ENCODE data around the gene INTS6. TPM values are rescaled to one million over a fixed set of nuclear protein-coding genes. Genes with fewer than 3 reads are reported as not detected.

The INTS6 gene, protein sequence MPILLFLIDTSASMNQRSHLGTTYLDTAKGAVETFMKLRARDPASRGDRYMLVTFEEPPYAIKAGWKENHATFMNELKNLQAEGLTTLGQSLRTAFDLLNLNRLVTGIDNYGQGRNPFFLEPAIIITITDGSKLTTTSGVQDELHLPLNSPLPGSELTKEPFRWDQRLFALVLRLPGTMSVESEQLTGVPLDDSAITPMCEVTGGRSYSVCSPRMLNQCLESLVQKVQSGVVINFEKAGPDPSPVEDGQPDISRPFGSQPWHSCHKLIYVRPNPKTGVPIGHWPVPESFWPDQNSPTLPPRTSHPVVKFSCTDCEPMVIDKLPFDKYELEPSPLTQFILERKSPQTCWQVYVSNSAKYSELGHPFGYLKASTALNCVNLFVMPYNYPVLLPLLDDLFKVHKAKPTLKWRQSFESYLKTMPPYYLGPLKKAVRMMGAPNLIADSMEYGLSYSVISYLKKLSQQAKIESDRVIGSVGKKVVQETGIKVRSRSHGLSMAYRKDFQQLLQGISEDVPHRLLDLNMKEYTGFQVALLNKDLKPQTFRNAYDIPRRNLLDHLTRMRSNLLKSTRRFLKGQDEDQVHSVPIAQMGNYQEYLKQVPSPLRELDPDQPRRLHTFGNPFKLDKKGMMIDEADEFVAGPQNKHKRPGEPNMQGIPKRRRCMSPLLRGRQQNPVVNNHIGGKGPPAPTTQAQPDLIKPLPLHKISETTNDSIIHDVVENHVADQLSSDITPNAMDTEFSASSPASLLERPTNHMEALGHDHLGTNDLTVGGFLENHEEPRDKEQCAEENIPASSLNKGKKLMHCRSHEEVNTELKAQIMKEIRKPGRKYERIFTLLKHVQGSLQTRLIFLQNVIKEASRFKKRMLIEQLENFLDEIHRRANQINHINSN
- 10 to 100 TPM; 25.1 to 76.7 (median 34.2) TPM for total RNA-seq

DNA sequence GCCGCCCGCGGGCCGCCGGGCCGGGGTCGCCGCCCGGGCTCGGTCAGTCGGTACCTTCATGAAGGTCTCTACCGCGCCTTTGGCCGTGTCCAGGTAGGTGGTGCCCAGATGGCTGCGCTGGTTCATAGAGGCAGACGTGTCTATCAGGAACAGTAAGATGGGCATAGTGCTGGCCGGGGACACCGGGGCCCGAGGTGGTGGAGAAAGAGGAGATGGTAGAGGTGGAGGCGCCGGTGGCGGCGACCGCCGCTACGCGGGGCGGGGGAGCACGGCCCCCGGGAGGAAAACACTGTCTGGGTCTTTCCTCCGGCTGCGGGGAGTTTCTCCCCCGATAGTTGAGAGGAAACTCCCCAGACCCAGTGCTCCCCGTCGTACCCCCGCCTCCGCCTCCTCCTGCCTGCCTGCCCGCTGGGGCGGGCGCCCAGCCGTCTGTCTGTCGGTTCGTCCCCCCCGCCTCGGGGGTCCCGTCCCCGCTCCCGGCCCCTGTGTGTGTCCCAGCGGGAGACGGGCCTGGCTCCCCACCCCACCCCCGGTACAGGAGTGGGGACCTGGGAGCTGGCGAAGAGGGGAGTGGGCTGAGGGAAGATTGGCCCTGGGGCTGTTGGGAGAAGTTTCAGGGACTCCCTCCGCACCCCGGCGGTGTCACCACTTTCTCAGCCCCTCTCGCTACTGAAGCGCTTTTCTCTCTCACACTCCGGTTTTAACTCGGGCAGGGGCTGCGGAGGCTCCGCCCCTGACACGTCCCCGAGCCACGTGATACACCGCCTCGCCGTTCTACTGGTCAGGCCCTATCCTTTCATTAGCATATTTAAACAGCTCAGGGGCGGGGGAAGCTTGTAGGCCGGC lies at the start of gene INTS6:
TSS of gene INTS6 (minus strand) at position 676 of the 846 bp plus-strand sequence. CDS start at position 165, 511 bp downstream.
- peak within 1 kb of the TSS; percentile 64 to 88 (median 68) for H3K4me3 ChIP-seq
- 0% methylated on average over 8 of the region's 69 CpGs; no CpG with 5 or more reads in 9 of the 10 experiments for WGBS, 10 experiments
- peak within 1 kb of the TSS; percentile 94 for H3K27ac ChIP-seq
- ATAC-seq (replicated peaks in 6 of 8) = peak; percentile 75 to 84 (median 80)
- in situ Hi-C loops (cut with MboI; ENCODE audit: low pct_unique_long_range_greater_than_20kb in 2 of 9, low sequenced_read_pairs in 9 of 9, unreplicated experiment in 9 of 9) = loop anchor here in 1 of 9 experiments (25.0 kb wide), 1 partner anchor 135 kb away; the partner anchor contains the start of gene WDFY2
- H3K4me1 ChIP-seq (replicated peaks in 1 of 2) = peaks cover 0 to 11% of the 10 kb centered on the region in 2 donors

DNA sequence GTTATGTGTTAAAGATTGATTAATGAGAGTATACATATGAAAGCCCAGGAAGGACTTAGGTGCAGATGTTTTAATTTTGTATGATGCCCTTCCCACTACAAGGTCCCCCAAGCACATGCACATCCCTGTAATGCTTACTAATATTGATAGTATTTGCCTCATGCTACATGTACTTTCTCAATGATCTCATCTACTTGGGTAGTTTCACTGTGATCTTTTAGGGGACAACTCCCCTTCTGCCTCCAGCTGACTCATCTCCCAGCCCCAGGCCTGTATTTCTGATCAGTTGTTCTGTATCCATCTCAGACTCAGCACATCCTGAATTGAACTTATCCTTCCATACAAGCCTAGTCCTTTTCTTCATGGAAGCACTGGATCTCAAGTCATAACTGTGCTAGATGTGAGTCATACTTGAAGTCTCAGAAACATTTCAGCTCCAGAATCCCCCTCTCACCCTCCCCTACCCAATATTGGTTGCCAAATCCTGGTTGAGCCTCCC lies 49.4 kb upstream of the INTS6 start:
- H3K4me1 ChIP-seq (replicated peaks in 1 of 2) = no peaks in the 10 kb centered on the region
- H3K4me3 ChIP-seq = no peak overlapping the region
- H3K27ac ChIP-seq = no peak overlapping the region
- in situ Hi-C loops (cut with MboI; ENCODE audit: low pct_unique_long_range_greater_than_20kb in 2 of 9, low sequenced_read_pairs in 9 of 9, unreplicated experiment in 9 of 9) = no loop called here
- ATAC-seq (replicated peaks in 6 of 8) = peak in 2 of 8 experiments; percentile 85 to 92

DNA sequence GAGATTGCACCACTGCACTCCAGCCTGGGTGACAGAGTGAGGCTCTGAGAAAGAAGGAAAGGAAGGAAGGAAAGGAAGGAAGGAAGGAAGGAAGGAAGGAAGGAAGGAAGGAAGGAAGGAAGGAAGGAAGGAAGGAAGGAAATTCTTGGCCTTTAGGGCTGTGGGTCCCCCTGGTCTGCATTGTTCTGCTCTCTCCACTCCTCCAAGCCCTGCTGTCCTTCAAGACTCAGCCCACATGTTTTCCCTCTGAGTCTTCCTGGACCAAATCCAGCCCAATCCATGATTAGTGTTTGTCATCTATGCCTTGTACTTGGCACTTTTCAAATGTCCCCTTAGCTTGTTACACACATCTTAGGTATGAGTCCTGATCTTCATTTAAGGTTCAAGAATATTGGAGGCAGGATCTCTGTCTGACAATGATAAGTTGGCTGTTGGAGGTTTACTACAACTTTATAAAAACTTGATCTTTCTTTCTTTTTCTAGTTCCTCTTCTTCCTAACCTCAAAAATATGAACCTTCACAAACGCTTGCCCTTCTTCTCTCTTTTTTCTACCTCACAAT lies 48.8 kb upstream of the INTS6 start:
- peak in 2 of 8 experiments; percentile 51 to 56 for ATAC-seq (replicated peaks in 6 of 8)
- Histone ChIP-seq H3K4me1 (replicated peaks in 1 of 2) (no peaks in the 10 kb centered on the region), H3K4me3 (no peak overlapping the region), H3K27ac (no peak overlapping the region)
- in situ Hi-C loops (cut with MboI; ENCODE audit: low pct_unique_long_range_greater_than_20kb in 2 of 9, low sequenced_read_pairs in 9 of 9, unreplicated experiment in 9 of 9) = no loop called here
- 0 to 100% (median 94%) methylated on average over 1 of the region's 1 CpG; no CpG with 5 or more reads in 4 of the 10 experiments for WGBS, 10 experiments

DNA sequence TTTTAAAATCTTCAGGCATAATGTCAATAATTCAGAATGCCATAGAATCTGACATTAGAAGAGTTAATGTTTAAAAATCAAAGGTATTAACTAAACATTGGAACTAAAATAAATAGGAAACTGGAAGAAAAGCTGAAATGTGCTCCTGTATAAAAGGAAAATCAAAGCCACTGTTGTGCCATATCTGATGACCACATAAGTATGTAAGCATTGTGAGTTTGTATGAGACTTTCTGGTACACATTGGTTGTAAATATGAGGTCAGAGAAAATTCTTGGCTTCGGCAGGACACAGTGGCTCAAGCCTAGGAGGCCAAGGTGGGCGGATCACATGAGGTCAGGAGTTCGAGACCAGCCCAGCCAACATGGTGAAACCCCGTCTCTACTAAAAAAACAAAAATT lies 48.3 kb upstream of the INTS6 start:
- ATAC-seq (replicated peaks in 6 of 8) = no peak
- Histone ChIP-seq H3K4me1 (replicated peaks in 1 of 2) (no peaks in the 10 kb centered on the region), H3K27ac (no peak overlapping the region), H3K4me3 (no peak overlapping the region)
- 83 to 100% (median 90%) methylated on average over 1 to 3 of the region's 4 CpGs; no CpG with 5 or more reads in 1 of the 10 experiments for WGBS, 10 experiments
- in situ Hi-C loops (cut with MboI; ENCODE audit: low pct_unique_long_range_greater_than_20kb in 2 of 9, low sequenced_read_pairs in 9 of 9, unreplicated experiment in 9 of 9) = no loop called here

DNA sequence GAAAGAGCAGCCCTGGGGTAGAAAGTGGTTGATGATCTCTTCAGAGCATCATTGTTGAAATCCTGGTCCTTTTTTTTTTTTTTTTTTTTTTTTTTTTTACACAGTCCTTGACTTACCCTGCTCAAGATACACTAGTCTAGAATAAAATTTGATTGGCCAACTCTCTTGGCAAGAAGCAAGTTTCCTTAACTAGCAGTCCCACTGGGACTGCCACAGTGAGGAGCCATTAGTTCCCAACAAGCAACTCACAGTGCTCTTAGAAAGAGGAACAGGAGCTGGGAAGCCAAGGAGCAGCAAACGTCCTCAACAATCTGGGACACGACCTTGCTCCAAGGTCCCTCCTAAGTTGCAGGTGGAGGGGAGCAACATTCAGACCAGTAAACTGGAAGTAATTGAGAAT lies 47.9 kb upstream of the INTS6 start:
- no peak for ATAC-seq (replicated peaks in 6 of 8)
- no peaks in the 10 kb centered on the region for H3K4me1 ChIP-seq (replicated peaks in 1 of 2)
- H3K27ac ChIP-seq = no peak overlapping the region
- in situ Hi-C loops (cut with MboI; ENCODE audit: low pct_unique_long_range_greater_than_20kb in 2 of 9, low sequenced_read_pairs in 9 of 9, unreplicated experiment in 9 of 9) = no loop called here
- WGBS, 10 experiments = 17 to 80% (median 69%) methylated on average over 1 to 2 of the region's 2 CpGs; no CpG with 5 or more reads in 4 of the 10 experiments
- H3K4me3 ChIP-seq = no peak overlapping the region

DNA sequence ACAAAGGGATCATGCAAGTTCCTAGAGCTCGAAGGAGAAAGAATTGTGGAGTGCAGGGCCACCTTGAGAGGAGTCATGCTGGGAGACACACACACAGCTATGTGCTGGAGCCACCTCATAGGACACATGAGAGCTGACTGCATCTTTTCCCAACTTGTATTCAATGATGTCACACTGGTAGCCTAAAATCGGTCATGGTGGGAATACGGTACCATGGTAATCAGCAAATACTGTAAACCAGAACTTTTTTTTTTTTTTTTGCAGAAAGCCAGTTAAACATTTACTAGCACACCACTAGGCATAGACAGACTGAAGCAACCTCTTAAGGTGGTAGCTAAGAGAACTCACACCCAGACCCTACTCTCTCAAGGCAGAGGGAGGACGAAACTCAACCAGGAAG lies 47.0 kb upstream of the INTS6 start:
- Histone ChIP-seq H3K4me3 (no peak overlapping the region), H3K27ac (no peak overlapping the region), H3K4me1 (replicated peaks in 1 of 2) (no peaks in the 10 kb centered on the region)
- WGBS, 10 experiments = 80 to 100% (median 90%) methylated on average over 2 to 4 of the region's 4 CpGs; no CpG with 5 or more reads in 3 of the 10 experiments
- in situ Hi-C loops (cut with MboI; ENCODE audit: low pct_unique_long_range_greater_than_20kb in 2 of 9, low sequenced_read_pairs in 9 of 9, unreplicated experiment in 9 of 9) = no loop called here
- no peak for ATAC-seq (replicated peaks in 6 of 8)

DNA sequence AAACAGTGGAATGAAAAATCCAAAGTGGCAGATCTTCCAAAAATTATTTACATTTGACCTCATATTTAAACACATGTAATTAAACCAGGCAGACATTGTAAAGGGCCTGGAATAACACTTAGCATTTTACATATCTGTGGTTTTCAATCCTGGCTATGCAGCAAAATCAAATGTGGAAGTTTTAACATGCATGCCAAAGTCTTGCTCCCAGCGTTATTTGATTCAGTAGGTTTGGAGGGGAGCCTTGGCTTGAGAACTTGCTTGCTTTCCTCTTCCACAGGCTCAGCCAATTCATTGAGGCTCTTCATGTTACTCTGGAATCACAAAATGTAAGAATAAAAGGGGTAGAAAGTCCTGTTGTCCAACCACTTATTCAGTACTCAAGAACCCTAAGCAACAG lies 42.5 kb upstream of the INTS6 start:
- peak in 2 of 8 experiments; percentile 33 to 91 for ATAC-seq (replicated peaks in 6 of 8)
- in situ Hi-C loops (cut with MboI; ENCODE audit: low pct_unique_long_range_greater_than_20kb in 2 of 9, low sequenced_read_pairs in 9 of 9, unreplicated experiment in 9 of 9) = no loop called here
- WGBS, 10 experiments = 20 to 83% (median 75%) methylated on average over 1 of the region's 1 CpG; no CpG with 5 or more reads in 6 of the 10 experiments
- H3K27ac ChIP-seq = no peak overlapping the region
- H3K4me3 ChIP-seq = no peak overlapping the region
- H3K4me1 ChIP-seq (replicated peaks in 1 of 2) = no peaks in the 10 kb centered on the region

DNA sequence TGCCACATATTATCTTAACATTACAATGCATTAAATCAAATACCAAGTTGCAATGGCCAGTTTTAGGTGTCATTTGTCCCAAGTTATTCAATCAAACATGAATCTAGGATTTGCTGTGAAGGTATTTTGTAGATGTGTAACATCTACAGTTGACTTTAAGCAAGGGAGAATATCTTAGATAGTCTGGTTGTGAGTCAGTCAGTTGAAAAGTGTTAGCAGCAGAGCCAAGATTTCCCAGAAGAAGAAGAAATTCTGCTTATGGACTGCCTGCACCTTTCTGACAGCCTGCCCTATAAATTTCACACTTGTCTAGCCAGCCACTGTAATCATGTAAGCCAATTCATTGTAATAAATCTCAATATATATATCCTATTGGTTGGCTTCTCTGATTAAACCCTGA lies 41.3 kb upstream of the INTS6 start:
- ATAC-seq (replicated peaks in 6 of 8) = no peak
- Histone ChIP-seq H3K4me1 (replicated peaks in 1 of 2) (no peaks in the 10 kb centered on the region), H3K4me3 (no peak overlapping the region), H3K27ac (no peak overlapping the region)
- in situ Hi-C loops (cut with MboI; ENCODE audit: low pct_unique_long_range_greater_than_20kb in 2 of 9, low sequenced_read_pairs in 9 of 9, unreplicated experiment in 9 of 9) = no loop called here

DNA sequence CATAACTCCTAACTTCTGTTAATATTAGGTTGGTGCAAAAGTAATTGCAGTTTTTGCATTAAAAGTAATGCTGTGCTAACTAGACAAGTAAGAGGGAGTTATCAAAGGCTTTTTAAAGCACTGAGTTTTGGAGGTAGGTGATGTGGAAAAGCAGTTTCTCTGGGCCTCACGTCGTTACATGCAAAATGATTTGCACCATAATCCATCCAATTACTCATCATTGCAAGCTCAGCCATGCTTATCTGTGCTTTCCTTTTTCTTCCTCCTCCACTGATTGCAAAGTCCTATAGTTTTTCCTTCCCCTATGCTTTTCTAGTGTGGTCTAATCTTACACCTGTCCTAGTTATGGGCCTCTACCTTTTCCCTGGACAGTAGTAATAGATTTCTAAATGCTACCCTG lies 35.4 kb upstream of the INTS6 start:
- WGBS, 10 experiments = 65 to 100% (median 83%) methylated on average over 1 to 2 of the region's 2 CpGs; no CpG with 5 or more reads in 3 of the 10 experiments
- no peaks in the 10 kb centered on the region for H3K4me1 ChIP-seq (replicated peaks in 1 of 2)
- in situ Hi-C loops (cut with MboI; ENCODE audit: low pct_unique_long_range_greater_than_20kb in 2 of 9, low sequenced_read_pairs in 9 of 9, unreplicated experiment in 9 of 9) = no loop called here
- H3K4me3 ChIP-seq = no peak overlapping the region
- no peak for ATAC-seq (replicated peaks in 6 of 8)
- H3K27ac ChIP-seq = no peak overlapping the region

DNA sequence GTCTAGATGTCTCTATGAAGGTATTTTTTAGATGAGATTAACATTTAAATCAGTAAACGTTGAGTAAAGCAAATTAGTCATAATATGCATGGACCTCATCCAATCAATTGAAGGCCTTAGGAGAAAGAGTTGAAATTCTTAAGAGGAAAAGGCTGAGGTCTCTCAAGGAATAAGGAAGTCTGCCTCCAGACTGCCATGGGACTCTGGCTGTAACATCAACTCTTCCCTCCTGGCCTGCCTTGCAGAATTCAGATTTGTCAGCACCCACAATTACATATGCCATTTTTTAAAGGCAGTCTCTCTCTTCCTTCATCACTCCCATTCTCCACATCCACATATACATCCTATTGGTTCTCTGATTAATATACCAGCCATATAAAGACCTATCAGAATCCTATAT lies 28.8 kb upstream of the INTS6 start:
- Histone ChIP-seq H3K4me3 (no peak overlapping the region), H3K4me1 (replicated peaks in 1 of 2) (no peaks in the 10 kb centered on the region), H3K27ac (no peak overlapping the region)
- 0 to 100% (median 55%) methylated on average over 1 of the region's 1 CpG; no CpG with 5 or more reads in 1 of the 10 experiments for WGBS, 10 experiments
- in situ Hi-C loops (cut with MboI; ENCODE audit: low pct_unique_long_range_greater_than_20kb in 2 of 9, low sequenced_read_pairs in 9 of 9, unreplicated experiment in 9 of 9) = no loop called here
- no peak for ATAC-seq (replicated peaks in 6 of 8)

DNA sequence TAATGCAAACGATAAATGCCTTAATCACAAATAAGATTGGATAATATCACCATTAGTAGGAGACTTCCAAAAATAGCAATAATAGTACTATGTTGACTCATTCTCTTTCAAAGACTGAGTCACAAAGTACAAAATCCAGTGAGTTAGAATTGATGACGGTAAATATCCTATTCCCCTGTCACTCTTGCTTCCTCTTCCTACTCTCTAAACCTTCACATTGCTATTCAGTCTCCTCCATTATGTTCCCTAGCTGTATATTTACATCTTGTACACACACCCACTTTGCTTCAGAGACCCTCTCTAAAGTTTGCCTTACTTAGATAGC lies 26.3 kb upstream of the INTS6 start:
- H3K4me3 ChIP-seq = no peak overlapping the region
- in situ Hi-C loops (cut with MboI; ENCODE audit: low pct_unique_long_range_greater_than_20kb in 2 of 9, low sequenced_read_pairs in 9 of 9, unreplicated experiment in 9 of 9) = no loop called here
- H3K27ac ChIP-seq = no peak overlapping the region
- H3K4me1 ChIP-seq (replicated peaks in 1 of 2) = no peaks in the 10 kb centered on the region
- WGBS, 10 experiments = 8 to 100% (median 60%) methylated on average over 1 to 2 of the region's 2 CpGs; no CpG with 5 or more reads in 1 of the 10 experiments
- peak in 3 of 8 experiments; percentile 45 to 78 (median 59) for ATAC-seq (replicated peaks in 6 of 8)

DNA sequence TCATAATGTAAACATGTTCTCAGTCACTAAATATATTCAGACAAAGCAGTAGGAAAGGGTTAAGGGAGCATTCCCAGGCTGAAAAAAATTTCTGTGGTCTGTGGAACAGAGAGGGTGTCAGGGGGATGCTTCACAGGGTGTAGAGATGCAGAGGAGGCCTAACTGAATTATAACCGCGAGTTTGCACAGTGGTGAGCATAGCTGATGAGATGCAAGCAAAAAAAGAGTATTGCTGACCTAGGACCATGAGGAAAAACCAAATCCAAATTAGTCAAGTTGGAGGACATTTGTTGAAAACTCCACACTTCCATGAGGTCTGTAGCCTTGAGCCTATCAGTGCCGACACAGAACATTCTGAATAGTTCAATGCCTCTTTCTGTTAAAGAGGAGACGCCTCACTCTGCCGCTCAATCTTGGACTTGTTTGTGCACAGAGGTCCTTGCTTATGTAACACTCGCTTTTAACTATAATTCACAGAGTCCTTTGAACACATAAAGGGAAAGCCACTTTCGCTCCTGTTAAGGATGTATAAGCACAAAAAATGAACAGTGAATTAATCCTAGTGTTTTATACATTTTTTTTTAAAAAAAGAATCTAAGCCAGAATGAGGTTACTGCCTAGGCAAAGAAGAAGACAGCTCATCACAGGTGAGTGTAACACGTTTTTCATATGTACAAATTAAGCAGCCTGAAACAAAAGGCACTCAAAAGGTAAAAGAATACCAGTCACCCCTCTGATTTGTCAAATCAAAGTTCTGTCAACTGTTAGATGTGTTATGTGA lies 25.8 kb upstream of the INTS6 start:
- WGBS, 10 experiments = 50 to 100% (median 82%) methylated on average over 1 to 7 of the region's 8 CpGs
- in situ Hi-C loops (cut with MboI; ENCODE audit: low pct_unique_long_range_greater_than_20kb in 2 of 9, low sequenced_read_pairs in 9 of 9, unreplicated experiment in 9 of 9) = no loop called here
- Histone ChIP-seq H3K4me1 (replicated peaks in 1 of 2) (no peaks in the 10 kb centered on the region), H3K4me3 (no peak overlapping the region), H3K27ac (no peak overlapping the region)
- ATAC-seq (replicated peaks in 6 of 8) = no peak

All from motor neuron (in vitro differentiated cells).